Brain microvascular endothelial cell (primary cell): ENCODE data around the gene ARHGAP42.
"Not testable (repeated sequence)": the region's sequence is repeated elsewhere in the genome, so short reads cannot be mapped to it uniquely, and the experiment has no call there.

Experiments used
- DNase-seq: peaks from one replicate; pipeline ENCODE4 v3.0.0-alpha.2; 2020
- H3K27ac ChIP-seq: fragments of 250-450 bp; sonication (Bioruptor Pico); 2 replicates; pipeline ENCODE4 v1.5.1; 2020; ENCODE audit warnings: mild to moderate bottlenecking, moderate library complexity
- H3K27me3 ChIP-seq: fragments of 250-450 bp; sonication (Bioruptor Pico); replicated peaks from 2 replicates; pipeline ENCODE4 v1.5.1; 2020; ENCODE audit warnings: mild to moderate bottlenecking
- H3K36me3 ChIP-seq: fragments of 250-450 bp; sonication (Bioruptor Pico); replicated peaks from 2 replicates; pipeline ENCODE4 v1.5.1; 2020; ENCODE audit warnings: mild to moderate bottlenecking
- H3K4me3 ChIP-seq: 2 replicates; pipeline ENCODE4 v1.5.1; 2011; ENCODE audit warnings: low read depth, mild to moderate bottlenecking, control low read depth, low read length, moderate library complexity
- CTCF ChIP-seq: IDR thresholded peaks from 2 replicates; pipeline ENCODE4 v1.5.1; 2011; ENCODE audit warnings: low read depth, mild to moderate bottlenecking, moderate library complexity, low read length, control low read depth, inconsistent platforms; ENCODE audit errors: missing control alignments
- in situ Hi-C: cut with HindIII; loops from 2 replicates; pipeline ENCODE4 v1.10.0; 2017; ENCODE audit warnings: low sequenced_read_pairs, low pct_ligation_motif_present

The ARHGAP42 gene

GRCh38 chr11:100888836-100889235 is 201.7 kb downstream of the ARHGAP42 start:
- Histone ChIP-seq H3K4me3 (no peak overlapping the region), H3K27me3 (no peaks in the 10 kb centered on the region), H3K36me3 (no peaks in the 10 kb centered on the region), H3K27ac (no peak overlapping the region)
- DNase-seq, result no peak
- TF ChIP-seq CTCF, result no peak
- in situ Hi-C loops, result no loop called here

- DNase-seq, result no peak
- no peak for TF ChIP-seq CTCF
- in situ Hi-C loops, result no loop called here
- Histone ChIP-seq H3K27me3 (no peaks in the 10 kb centered on the region), H3K36me3 (no peaks in the 10 kb centered on the region), H3K4me3 (no peak overlapping the region), H3K27ac (no peak overlapping the region)
Observed at GRCh38 chr11:100889758-100890157, 202.7 kb downstream of the ARHGAP42 start.

GRCh38 chr11:100890789-100891188 is 203.7 kb downstream of the ARHGAP42 start:
- in situ Hi-C loops, result no loop called here
- Histone ChIP-seq H3K36me3 (no peaks in the 10 kb centered on the region), H3K4me3 (no peak overlapping the region), H3K27me3 (no peaks in the 10 kb centered on the region), H3K27ac (peak overlapping the region; percentile 40)
- no peak for TF ChIP-seq CTCF
- peak; percentile 77 for DNase-seq

GRCh38 chr11:100892886-100893285 is 205.8 kb downstream of the ARHGAP42 start:
- Histone ChIP-seq H3K4me3 (no peak overlapping the region), H3K27ac (no peak overlapping the region), H3K27me3 (no peaks in the 10 kb centered on the region), H3K36me3 (no peaks in the 10 kb centered on the region)
- in situ Hi-C loops, result no loop called here
- TF ChIP-seq CTCF, result no peak
- DNase-seq, result no peak

GRCh38 chr11:100895449-100895848 is 208.4 kb downstream of the ARHGAP42 start:
- no peak overlapping the region for H3K4me3 ChIP-seq

GRCh38 chr11:100895976-100896375 is 208.9 kb downstream of the ARHGAP42 start:
- H3K36me3 ChIP-seq, H3K27ac ChIP-seq, H3K27me3 ChIP-seq, DNase-seq, H3K4me3 ChIP-seq, in situ Hi-C loops: not testable (repeated sequence)

More at GRCh38 chr11:100895449-100895848, 208.4 kb downstream of the ARHGAP42 start:
- Histone ChIP-seq H3K36me3 (no peaks in the 10 kb centered on the region), H3K27me3 (no peaks in the 10 kb centered on the region), H3K27ac (no peak overlapping the region)
- in situ Hi-C loops, result no loop called here
- no peak for TF ChIP-seq CTCF
- DNase-seq, result no peak

- H3K27ac ChIP-seq, in situ Hi-C loops, H3K27me3 ChIP-seq, H3K4me3 ChIP-seq, H3K36me3 ChIP-seq, DNase-seq: not testable (repeated sequence)
Observed at GRCh38 chr11:100901471-100901870, 214.4 kb downstream of the ARHGAP42 start.
